HepG2 (cell line): ENCODE measurements around the gene CPNE5. TPM values are rescaled to one million over a fixed set of nuclear protein-coding genes. Genes with fewer than 3 reads are reported as not detected.

Source experiments
- CBFB ChIP-seq: sonication (generic); formaldehyde crosslinking; IDR thresholded peaks from 2 replicates; pipeline ENCODE4 v1.4.0; 2020; ENCODE audit warnings: missing genetic modification reagents
- FOXC1 ChIP-seq: sonication (generic); formaldehyde crosslinking; IDR thresholded peaks from 2 replicates; pipeline ENCODE4 v1.8.0; 2022; ENCODE audit warnings: mild to moderate bottlenecking, missing genetic modification reagents, borderline replicate concordance
- IKZF4 ChIP-seq: sonication (generic); formaldehyde crosslinking; IDR thresholded peaks from 2 replicates; pipeline ENCODE4 v1.5.1; 2020; ENCODE audit warnings: borderline replicate concordance, mild to moderate bottlenecking, low read depth, missing genetic modification reagents; ENCODE audit errors: not compliant biosample characterization
- MAZ ChIP-seq, 2 experiments: sonication (generic) in 1 of 2; formaldehyde crosslinking in 1 of 2; IDR thresholded peaks; 2 replicates each; pipeline versions ENCODE4 v1.5.0 to v1.6.1; 2012 to 2020; ENCODE audit warnings: low read depth in 2 of 2, mild to moderate bottlenecking in 2 of 2, borderline replicate concordance in 1 of 2, improper control_type of control experiment in 1 of 2, low read length in 1 of 2, missing genetic modification reagents in 1 of 2, moderate library complexity in 1 of 2
- NCOA5 ChIP-seq: sonication (generic); formaldehyde crosslinking; IDR thresholded peaks from 2 replicates; pipeline ENCODE4 v1.4.0; 2020; ENCODE audit warnings: missing genetic modification reagents
- TAF1 ChIP-seq: sonication (generic); formaldehyde crosslinking; IDR thresholded peaks from 2 replicates; pipeline ENCODE4 v1.4.0; 2020; ENCODE audit warnings: missing genetic modification reagents
- TEAD2 ChIP-seq: sonication (generic); formaldehyde crosslinking; IDR thresholded peaks from 2 replicates; pipeline ENCODE4 v1.9.0; 2021; ENCODE audit warnings: missing genetic modification reagents
- TEAD3 ChIP-seq: optimal IDR thresholded peaks from 2 replicates; pipeline ENCODE3; 2016; ENCODE audit warnings: borderline replicate concordance
- ZNF557 ChIP-seq: sonication (generic); formaldehyde crosslinking; IDR thresholded peaks from 2 replicates; pipeline ENCODE4 v1.4.0; 2020; ENCODE audit warnings: missing genetic modification reagents
- ZNF777 ChIP-seq: sonication (generic); formaldehyde crosslinking; IDR thresholded peaks from 2 replicates; pipeline ENCODE4 v1.4.0; 2020; ENCODE audit warnings: missing genetic modification reagents
- ZSCAN31 ChIP-seq: sonication (generic); formaldehyde crosslinking; IDR thresholded peaks from 2 replicates; pipeline ENCODE4 v1.5.0; 2020; ENCODE audit warnings: low read depth, mild to moderate bottlenecking, missing genetic modification reagents
- polyA plus RNA-seq, 8 experiments: library from polyadenylated mRNA; depleted of rRNA in 3 of 8; stranded (reverse) in 7 of 8; unstranded in 1 of 8; fragments of >200 nt; fragmentation: Illumina TruSeq in 4 of 8; extraction: Trizol in 4 of 8; gene quantifications; 2 replicates each; pipeline versions ENCODE4 v1.2.1 to v1.2.3, GENCODE V29; 2011 to 2016; ENCODE audit warnings: low read depth in 4 of 8, missing spikeins in 1 of 8, mixed read lengths in 1 of 8; ENCODE audit not compliant: insufficient read depth in 1 of 8
- total RNA-seq, 5 experiments: library from RNA; depleted of rRNA; stranded (reverse); fragments of >200 nt; fragmentation: Illumina TruSeq; extraction: Trizol; gene quantifications; 2 replicates each; pipeline ENCODE4 v1.2.3, GENCODE V29; 2016; ENCODE audit warnings: low read depth in 1 of 5
- TF ChIP-seq, protein P1 (sequence below): IDR thresholded peaks from 2 replicates; pipeline ENCODE4 v1.6.1; 2012; ENCODE audit warnings: low read length, improper control_type of control experiment
- TF ChIP-seq, protein P2 (sequence below): sonication (generic); formaldehyde crosslinking; IDR thresholded peaks from 2 replicates; pipeline ENCODE4 v1.5.1; 2020; ENCODE audit warnings: mild to moderate bottlenecking, missing genetic modification reagents, moderate library complexity

The CPNE5 gene
- total and polyA plus RNA-seq, 2 of the 13 experiments (the other 11 are each of a cell fraction or from before 2014, with no cell fraction given): 0.16 TPM; not detected in 1

DNA sequence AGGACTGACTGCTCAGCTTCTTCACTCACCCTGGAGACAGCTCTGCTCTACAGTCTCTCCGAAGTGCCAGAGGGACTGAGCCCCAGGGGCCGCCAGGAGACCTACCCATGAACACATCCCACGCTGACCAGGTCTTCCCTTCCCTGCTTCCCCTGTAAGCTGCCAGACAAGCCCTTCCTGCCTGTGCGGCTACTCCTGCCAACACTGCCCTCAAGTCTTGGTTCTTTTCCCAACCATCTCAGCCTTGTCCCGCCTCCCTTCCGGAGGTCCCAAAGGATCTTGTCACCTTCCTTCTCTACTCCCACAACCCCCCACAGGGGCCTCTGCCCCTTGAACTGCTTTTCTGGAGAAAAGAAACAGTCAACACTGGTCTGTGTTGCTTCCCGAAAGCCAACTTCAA, 15.0 kb downstream of the CPNE5 start (continued):
- 0 out of 2 replicates have a peak, but pooled peaks have one; percentile 36 for TF ChIP-seq ZSCAN31 (CRISPR knock-in tag)
- TF ChIP-seq, protein P1, sequence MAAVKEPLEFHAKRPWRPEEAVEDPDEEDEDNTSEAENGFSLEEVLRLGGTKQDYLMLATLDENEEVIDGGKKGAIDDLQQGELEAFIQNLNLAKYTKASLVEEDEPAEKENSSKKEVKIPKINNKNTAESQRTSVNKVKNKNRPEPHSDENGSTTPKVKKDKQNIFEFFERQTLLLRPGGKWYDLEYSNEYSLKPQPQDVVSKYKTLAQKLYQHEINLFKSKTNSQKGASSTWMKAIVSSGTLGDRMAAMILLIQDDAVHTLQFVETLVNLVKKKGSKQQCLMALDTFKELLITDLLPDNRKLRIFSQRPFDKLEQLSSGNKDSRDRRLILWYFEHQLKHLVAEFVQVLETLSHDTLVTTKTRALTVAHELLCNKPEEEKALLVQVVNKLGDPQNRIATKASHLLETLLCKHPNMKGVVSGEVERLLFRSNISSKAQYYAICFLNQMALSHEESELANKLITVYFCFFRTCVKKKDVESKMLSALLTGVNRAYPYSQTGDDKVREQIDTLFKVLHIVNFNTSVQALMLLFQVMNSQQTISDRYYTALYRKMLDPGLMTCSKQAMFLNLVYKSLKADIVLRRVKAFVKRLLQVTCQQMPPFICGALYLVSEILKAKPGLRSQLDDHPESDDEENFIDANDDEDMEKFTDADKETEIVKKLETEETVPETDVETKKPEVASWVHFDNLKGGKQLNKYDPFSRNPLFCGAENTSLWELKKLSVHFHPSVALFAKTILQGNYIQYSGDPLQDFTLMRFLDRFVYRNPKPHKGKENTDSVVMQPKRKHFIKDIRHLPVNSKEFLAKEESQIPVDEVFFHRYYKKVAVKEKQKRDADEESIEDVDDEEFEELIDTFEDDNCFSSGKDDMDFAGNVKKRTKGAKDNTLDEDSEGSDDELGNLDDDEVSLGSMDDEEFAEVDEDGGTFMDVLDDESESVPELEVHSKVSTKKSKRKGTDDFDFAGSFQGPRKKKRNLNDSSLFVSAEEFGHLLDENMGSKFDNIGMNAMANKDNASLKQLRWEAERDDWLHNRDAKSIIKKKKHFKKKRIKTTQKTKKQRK: no peak
- no peak for TF ChIP-seq ZNF777 (CRISPR knock-in tag)
- no peak for TF ChIP-seq TEAD3 (CRISPR knock-in tag)
- TF ChIP-seq IKZF4 (CRISPR knock-in tag): peak; percentile 37
- no peak for TF ChIP-seq MAZ (IDR thresholded peaks at IDR 0.05; ENCODE audit: borderline replicate concordance, low read depth, low read length)
- TF ChIP-seq MAZ (CRISPR knock-in tag; IDR thresholded peaks at IDR 0.05; ENCODE audit: low read depth): peak; percentile 38; the same call in 1 of the 2 replicates
- TF ChIP-seq ZNF557: no peak
- TF ChIP-seq CBFB (CRISPR knock-in tag): no peak
- no peak for TF ChIP-seq NCOA5 (CRISPR knock-in tag)
- TF ChIP-seq TAF1 (CRISPR knock-in tag): no peak
- TF ChIP-seq FOXC1 (CRISPR knock-in tag): 0 out of 2 replicates have a peak, but pooled peaks have one; percentile 36
- TF ChIP-seq, protein P2, sequence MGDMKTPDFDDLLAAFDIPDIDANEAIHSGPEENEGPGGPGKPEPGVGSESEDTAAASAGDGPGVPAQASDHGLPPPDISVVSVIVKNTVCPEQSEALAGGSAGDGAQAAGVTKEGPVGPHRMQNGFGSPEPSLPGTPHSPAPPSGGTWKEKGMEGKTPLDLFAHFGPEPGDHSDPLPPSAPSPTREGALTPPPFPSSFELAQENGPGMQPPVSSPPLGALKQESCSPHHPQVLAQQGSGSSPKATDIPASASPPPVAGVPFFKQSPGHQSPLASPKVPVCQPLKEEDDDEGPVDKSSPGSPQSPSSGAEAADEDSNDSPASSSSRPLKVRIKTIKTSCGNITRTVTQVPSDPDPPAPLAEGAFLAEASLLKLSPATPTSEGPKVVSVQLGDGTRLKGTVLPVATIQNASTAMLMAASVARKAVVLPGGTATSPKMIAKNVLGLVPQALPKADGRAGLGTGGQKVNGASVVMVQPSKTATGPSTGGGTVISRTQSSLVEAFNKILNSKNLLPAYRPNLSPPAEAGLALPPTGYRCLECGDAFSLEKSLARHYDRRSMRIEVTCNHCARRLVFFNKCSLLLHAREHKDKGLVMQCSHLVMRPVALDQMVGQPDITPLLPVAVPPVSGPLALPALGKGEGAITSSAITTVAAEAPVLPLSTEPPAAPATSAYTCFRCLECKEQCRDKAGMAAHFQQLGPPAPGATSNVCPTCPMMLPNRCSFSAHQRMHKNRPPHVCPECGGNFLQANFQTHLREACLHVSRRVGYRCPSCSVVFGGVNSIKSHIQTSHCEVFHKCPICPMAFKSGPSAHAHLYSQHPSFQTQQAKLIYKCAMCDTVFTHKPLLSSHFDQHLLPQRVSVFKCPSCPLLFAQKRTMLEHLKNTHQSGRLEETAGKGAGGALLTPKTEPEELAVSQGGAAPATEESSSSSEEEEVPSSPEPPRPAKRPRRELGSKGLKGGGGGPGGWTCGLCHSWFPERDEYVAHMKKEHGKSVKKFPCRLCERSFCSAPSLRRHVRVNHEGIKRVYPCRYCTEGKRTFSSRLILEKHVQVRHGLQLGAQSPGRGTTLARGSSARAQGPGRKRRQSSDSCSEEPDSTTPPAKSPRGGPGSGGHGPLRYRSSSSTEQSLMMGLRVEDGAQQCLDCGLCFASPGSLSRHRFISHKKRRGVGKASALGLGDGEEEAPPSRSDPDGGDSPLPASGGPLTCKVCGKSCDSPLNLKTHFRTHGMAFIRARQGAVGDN (CRISPR knock-in tag): peak; percentile 40; the same call in 1 of the 2 replicates
- TF ChIP-seq TEAD2 (CRISPR knock-in tag): no peak
- TF ChIP-seq, all 625 proteins: peak for 13
